Measurements from ENCODE around the gene RBFOX2.

RBFOX2 gene

GRCh38 chr22:35802885-35803284, 225.7 kb downstream of the RBFOX2 start:
- TF ChIP-seq TAF1 (IDR thresholded peaks at IDR 0.05; ENCODE audit: borderline replicate concordance, insufficient read depth, low read length) (no peak), REST (IDR thresholded peaks at IDR 0.05; ENCODE audit: insufficient read depth in 1 of 2, low read depth in 2 of 2, low read length in 2 of 2) (no peak), POLR2AphosphoS5 (IDR thresholded peaks at IDR 0.05; ENCODE audit: low read depth, low read length) (no peak), SIN3A (IDR thresholded peaks at IDR 0.05; ENCODE audit: borderline replicate concordance, insufficient read depth, low read length) (no peak), FOXP2 (optimal IDR thresholded peaks at IDR 0.05; ENCODE audit: borderline replicate concordance, extremely low read depth, extremely low read length, insufficient read depth) (no peak)

- no peak for TF ChIP-seq POLR2AphosphoS5 (IDR thresholded peaks at IDR 0.05; ENCODE audit: low read depth, low read length)
- no peak for TF ChIP-seq TAF1 (IDR thresholded peaks at IDR 0.05; ENCODE audit: borderline replicate concordance, insufficient read depth, low read length)
- TF ChIP-seq SIN3A (IDR thresholded peaks at IDR 0.05; ENCODE audit: borderline replicate concordance, insufficient read depth, low read length), result no peak
Measured at GRCh38 chr22:35799150-35799549, 229.5 kb downstream of the RBFOX2 start.

GRCh38 chr22:35797411-35797810, 231.2 kb downstream of the RBFOX2 start:
- TF ChIP-seq SIN3A (IDR thresholded peaks at IDR 0.05; ENCODE audit: borderline replicate concordance, insufficient read depth, low read length) (no peak), REST (IDR thresholded peaks at IDR 0.05; ENCODE audit: insufficient read depth in 1 of 2, low read depth in 2 of 2, low read length in 2 of 2) (no peak), FOXP2 (optimal IDR thresholded peaks at IDR 0.05; ENCODE audit: borderline replicate concordance, extremely low read depth, extremely low read length, insufficient read depth) (no peak), TAF1 (IDR thresholded peaks at IDR 0.05; ENCODE audit: borderline replicate concordance, insufficient read depth, low read length) (no peak), POLR2AphosphoS5 (IDR thresholded peaks at IDR 0.05; ENCODE audit: low read depth, low read length) (no peak)

- TF ChIP-seq SIN3A (IDR thresholded peaks at IDR 0.05; ENCODE audit: borderline replicate concordance, insufficient read depth, low read length) (no peak), FOXP2 (optimal IDR thresholded peaks at IDR 0.05; ENCODE audit: borderline replicate concordance, extremely low read depth, extremely low read length, insufficient read depth) (no peak), REST (IDR thresholded peaks at IDR 0.05; ENCODE audit: insufficient read depth in 1 of 2, low read depth in 2 of 2, low read length in 2 of 2) (no peak), TAF1 (IDR thresholded peaks at IDR 0.05; ENCODE audit: borderline replicate concordance, insufficient read depth, low read length) (no peak), POLR2AphosphoS5 (IDR thresholded peaks at IDR 0.05; ENCODE audit: low read depth, low read length) (no peak)
Measured at GRCh38 chr22:35795476-35795875, 233.1 kb downstream of the RBFOX2 start.

GRCh38 chr22:35792506-35792905, 236.1 kb downstream of the RBFOX2 start:
- TF ChIP-seq REST (IDR thresholded peaks at IDR 0.05; ENCODE audit: insufficient read depth in 1 of 2, low read depth in 2 of 2, low read length in 2 of 2) (no peak), POLR2AphosphoS5 (IDR thresholded peaks at IDR 0.05; ENCODE audit: low read depth, low read length) (no peak), TAF1 (IDR thresholded peaks at IDR 0.05; ENCODE audit: borderline replicate concordance, insufficient read depth, low read length) (no peak), SIN3A (IDR thresholded peaks at IDR 0.05; ENCODE audit: borderline replicate concordance, insufficient read depth, low read length) (no peak), FOXP2 (optimal IDR thresholded peaks at IDR 0.05; ENCODE audit: borderline replicate concordance, extremely low read depth, extremely low read length, insufficient read depth) (no peak)
